ENCODE results near the gene PWP2. TPM values are rescaled to one million over a fixed set of nuclear protein-coding genes. Genes with fewer than 3 reads are reported as not detected.
"Not testable (repeated sequence)": the region's sequence is repeated elsewhere in the genome, so short reads cannot be mapped to it uniquely, and the experiment has no call there.

The PWP2 gene
- total RNA-seq, 2 donors from 2014 or later, result 38.6 to 51.6 TPM

DNA sequence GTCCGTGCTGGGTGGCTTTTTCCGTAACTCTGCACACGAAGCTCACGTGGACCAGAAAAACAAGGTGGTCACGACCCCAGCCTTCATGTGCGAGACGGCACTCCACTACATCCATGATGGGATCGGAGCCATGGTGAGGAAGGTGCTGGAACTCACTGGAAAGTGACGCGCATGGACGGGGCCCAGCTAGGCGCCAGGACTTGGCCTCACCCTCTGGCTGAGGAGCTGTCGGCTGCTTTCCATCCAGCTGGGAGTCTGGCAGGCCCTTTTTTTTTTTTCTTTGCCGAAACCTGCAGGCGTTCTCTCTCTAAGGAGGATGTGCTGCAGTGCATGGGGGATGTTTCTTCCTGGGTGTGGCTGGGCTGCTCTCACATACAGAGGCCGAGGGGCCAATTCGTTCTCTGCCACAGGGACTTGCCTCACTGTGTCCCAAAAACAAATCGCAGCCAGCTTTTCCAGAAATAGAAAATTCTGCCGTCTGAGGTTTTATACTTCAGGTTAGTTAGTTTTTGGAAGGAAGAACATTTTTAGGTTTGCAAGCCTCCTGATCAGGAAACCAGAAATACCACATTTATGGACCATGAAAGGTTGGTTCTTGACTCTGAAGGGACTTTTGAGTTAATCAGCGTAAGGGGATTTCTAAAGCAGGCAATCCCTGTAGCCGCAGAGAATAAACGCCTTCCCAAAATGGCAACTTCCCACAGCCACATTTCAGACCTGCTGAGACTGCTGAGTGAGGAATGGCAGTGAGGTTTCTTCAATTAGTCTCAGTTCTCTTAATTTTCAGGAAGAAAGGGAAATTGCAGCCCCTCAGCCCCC lies 37.8 kb downstream of the PWP2 start:
- H3K36me3 Mint-ChIP-seq; DNase-seq (ENCODE audit: low spot score in 2 of 2); H3K9me3 Mint-ChIP-seq; H3K27ac Mint-ChIP-seq: not testable (repeated sequence)
- ATAC-seq, result peak; percentile 49 to 51

DNA sequence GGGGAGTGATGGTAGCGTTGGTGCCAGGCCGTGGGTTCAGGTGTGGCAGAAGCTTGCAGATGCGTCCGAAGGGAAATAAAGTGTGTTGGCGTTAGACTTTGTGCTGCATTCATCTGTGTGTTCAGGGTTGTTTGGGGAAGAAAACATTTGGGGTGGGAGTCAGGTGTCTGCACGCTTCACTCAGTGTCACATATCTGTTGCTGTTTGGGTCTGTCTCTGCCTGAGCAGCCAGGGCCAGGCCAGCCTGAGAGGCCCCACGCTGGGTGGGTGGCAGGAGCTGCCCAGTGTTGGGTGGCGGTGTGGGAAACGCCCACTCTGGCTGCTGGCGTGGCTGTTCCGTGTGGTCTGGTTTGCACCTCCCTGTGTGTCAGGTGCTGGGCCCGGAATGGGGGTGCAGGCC lies 38.4 kb downstream of the PWP2 start:
- not testable (repeated sequence) for H3K36me3 Mint-ChIP-seq; H3K27ac Mint-ChIP-seq; H3K9me3 Mint-ChIP-seq; DNase-seq (ENCODE audit: low spot score in 2 of 2)
- ATAC-seq, result peak in 1 of 2 donors; percentile 21

DNA sequence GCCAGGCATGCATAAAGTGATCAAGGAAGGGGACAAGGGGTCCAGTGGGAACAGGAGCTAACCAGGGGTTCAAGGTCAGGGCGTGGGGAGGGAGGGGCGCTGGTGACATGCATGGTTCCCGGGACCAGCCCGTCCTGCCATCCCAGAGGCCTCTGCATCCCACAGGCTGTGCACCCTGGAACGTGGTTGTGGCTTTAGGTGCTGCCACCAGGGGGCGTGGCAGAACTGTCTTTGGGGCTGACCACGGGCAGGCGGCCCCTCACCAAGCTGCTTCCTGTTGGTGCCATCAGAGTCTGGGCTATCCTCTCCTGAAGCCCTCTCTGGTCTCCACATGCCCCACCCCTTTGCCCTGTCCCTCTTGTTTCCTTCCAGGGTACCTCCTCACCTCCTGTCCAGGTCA lies 39.9 kb downstream of the PWP2 start:
- peak; percentile 27 to 33 for ATAC-seq

GRCh38 chr21:44150255-44150654 lies 43.1 kb downstream of the PWP2 start:
- DNase-seq (ENCODE audit: low spot score in 2 of 2); ATAC-seq; H3K9me3 Mint-ChIP-seq; H3K27ac Mint-ChIP-seq; H3K36me3 Mint-ChIP-seq: not testable (repeated sequence)

More for the DNA sequence above, 39.9 kb downstream of the PWP2 start:
- not testable (repeated sequence) for H3K9me3 Mint-ChIP-seq; DNase-seq (ENCODE audit: low spot score in 2 of 2); H3K27ac Mint-ChIP-seq; H3K36me3 Mint-ChIP-seq

- not testable (repeated sequence) for H3K9me3 Mint-ChIP-seq; H3K36me3 Mint-ChIP-seq; DNase-seq (ENCODE audit: low spot score in 2 of 2); H3K27ac Mint-ChIP-seq
- peak; percentile 8 to 70 for ATAC-seq
Measured at GRCh38 chr21:44153214-44153888, 46.2 kb downstream of the PWP2 start.

GRCh38 chr21:44153889-44154228 lies 46.7 kb downstream of the PWP2 start:
- DNase-seq (ENCODE audit: low spot score in 2 of 2) (peak; percentile 53 to 75), ATAC-seq (peak; percentile 69 to 70)
- H3K36me3 Mint-ChIP-seq, H3K9me3 Mint-ChIP-seq, H3K27ac Mint-ChIP-seq: not testable (repeated sequence)

DNA sequence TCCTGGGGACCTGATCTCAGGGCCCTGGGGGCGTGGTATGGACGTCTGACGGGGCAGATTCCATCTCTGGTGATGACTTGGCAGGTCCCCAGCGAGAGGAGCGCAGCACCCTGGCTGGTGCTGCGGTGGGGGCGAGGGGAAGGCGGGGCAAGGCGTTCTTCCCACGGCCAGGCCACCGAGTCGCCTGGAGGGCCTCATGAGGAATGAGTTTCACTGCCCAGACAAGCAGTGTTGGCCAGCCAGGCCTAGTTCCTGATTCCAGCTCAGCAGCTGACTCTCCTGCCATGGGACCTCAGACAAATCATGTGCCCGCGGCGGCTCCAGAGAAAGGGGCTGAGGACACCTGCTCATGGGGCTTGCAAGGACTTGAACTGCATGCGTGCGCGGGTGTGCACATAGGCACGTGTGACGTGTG lies 47.6 kb downstream of the PWP2 start:
- not testable (repeated sequence) for ATAC-seq; H3K27ac Mint-ChIP-seq; DNase-seq (ENCODE audit: low spot score in 2 of 2); H3K9me3 Mint-ChIP-seq; H3K36me3 Mint-ChIP-seq

DNA sequence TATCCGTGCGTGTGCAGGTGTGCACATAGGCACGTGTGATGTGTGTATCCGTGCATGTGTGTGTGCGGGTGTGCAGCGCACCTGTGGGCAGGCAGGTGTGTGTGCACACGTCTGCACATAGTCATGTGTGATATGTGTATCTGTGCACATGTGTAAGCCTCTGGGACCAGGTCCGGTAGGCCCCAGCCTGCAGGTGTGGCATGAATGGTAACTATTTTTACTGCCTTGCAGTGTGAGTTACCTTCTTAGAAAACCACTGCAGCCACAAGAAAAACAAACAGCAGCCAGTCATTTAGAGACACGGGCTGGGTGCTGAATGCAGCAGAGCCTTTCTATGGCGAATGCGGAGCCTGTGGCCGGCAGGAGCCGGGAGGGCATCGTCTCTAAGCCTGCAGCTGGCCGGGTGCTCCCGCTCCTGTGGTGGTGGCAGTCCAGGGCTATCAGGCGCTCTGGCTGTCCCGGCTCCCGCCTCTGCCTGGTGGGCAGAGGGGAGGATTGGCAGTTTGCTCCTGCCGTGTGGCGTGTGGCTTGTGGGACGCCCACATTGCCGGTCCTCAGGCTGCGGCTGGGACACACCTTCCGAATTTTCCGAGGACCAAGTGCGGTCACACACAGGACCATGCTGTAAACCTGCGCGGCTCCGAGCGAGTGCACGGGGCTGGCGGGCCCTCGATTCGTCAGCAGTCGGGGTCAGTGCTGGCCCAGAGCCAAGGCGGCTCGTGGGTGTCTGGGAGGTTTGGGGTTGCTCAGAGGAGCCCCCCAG lies 48.2 kb downstream of the PWP2 start:
- ATAC-seq, result peak; percentile 30 to 59
- H3K9me3 Mint-ChIP-seq, H3K36me3 Mint-ChIP-seq, H3K27ac Mint-ChIP-seq: not testable (repeated sequence)
- peak; percentile 46 to 71 for DNase-seq (ENCODE audit: low spot score in 2 of 2)

- H3K36me3 Mint-ChIP-seq; DNase-seq (ENCODE audit: low spot score in 2 of 2); H3K27ac Mint-ChIP-seq; ATAC-seq; H3K9me3 Mint-ChIP-seq: not testable (repeated sequence)
Measured at GRCh38 chr21:44155994-44156380, 48.8 kb downstream of the PWP2 start.

DNA sequence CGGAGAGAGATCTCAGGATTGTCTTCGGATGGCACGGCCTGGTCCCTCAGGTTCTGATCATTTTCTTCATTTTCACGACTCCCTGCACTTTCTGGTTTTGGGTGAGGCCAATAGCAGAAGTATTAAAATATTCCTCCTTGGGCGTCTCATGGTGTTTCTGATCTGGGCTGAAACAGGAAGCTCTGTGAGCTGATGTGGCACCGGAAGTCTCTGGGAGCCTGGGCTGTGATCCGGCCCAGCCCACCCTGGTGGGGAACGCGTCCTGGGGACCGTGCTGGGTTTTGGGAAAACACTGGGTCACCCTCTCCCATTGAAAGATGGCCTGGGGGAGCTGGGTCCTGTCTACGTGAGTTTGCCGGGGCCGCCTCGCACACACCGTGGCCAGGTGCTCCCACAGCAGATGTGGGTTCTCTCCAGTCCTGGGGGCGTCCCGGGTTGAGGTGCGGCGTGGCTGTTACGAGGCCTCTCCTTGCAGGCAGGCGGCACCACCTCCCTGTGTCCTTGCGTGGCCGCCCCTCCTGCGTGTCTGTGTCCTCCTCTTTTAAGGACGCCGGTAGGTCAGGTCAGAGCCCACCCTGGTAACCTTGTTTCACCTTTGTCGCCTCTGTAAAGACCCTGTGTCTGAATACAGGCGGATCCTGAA lies 50.4 kb downstream of the PWP2 start:
- not testable (repeated sequence) for H3K9me3 Mint-ChIP-seq, H3K36me3 Mint-ChIP-seq
- H3K27ac Mint-ChIP-seq, result peak overlapping the region; percentile 91 to 94
- ATAC-seq (peak in 1 of 2 donors; percentile 21), DNase-seq (ENCODE audit: low spot score in 2 of 2) (peak in 1 of 2 donors; percentile 55)

DNA sequence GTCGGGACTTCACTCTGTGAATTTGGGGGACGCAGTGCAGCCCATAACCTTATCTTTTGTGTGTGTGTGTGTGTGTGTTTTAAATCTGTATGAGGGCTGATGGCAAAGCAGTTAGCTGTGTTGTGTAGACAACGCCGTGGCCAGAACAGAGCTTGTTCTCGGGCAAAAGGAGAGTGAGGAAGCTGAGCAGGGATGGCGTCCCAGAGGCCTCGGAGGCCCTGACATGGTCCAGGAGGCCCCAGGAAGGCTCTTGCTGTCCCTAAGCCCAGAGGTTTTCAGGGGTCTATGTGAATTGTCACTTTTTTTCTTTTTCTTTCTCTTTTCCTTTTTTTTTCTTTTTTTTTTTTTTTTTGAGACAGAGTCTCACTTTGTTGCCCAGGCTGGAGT lies 50.9 kb downstream of the PWP2 start:
- H3K27ac Mint-ChIP-seq, result peak overlapping the region in 1 of 2 donors; percentile 91
- ATAC-seq; DNase-seq (ENCODE audit: low spot score in 2 of 2); H3K9me3 Mint-ChIP-seq; H3K36me3 Mint-ChIP-seq: not testable (repeated sequence)

DNA sequence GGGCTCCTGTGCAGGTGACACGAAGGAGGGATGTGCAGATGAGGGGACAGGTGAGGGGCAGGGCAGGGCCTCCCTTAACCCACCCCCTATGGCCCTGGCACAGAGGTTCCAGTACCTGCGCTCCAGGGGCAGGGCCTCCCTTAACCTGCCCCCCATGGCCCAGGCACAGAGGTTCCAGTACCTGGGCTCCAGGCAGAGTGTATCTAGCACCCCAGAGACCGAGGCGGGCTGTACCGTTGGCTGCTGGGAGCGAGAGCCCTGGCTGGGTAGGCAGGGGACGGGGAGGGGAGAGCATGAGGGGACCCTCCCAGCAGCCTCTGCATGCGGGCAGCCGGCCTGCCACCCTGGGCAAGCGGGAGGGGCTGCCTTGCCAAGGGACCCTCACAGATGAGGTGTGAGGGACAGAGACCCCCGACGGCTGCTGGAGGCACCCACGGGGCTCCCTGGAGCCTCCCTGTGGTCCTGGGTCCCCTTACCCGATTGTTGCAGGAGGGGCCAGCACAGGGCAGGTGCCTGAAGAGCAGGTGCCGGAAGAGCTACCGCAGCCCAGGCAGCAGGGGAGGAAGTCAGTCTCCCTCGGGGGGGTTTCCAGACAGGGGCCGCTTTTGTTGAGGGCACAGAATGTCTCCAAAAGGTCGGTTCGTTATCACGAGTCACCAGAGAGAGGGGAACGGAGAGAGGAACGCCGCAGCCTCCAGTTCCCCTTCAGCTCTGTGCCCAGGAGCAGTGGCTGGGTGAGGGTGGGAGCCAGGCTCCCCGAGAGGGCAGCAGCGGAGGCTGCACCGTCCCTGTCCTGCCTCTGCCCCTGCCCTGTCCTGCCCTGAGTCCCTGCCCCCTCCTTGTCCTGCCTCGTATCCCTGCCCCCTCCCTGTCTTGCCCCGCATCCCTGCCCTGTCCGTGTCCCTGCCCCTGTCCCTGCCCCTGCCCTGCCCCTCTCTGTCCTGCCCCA lies 52.4 kb downstream of the PWP2 start:
- ATAC-seq (peak; percentile 27 to 49), DNase-seq (ENCODE audit: low spot score in 2 of 2) (peak in 1 of 2 donors; percentile 52)
- not testable (repeated sequence) for H3K9me3 Mint-ChIP-seq, H3K27ac Mint-ChIP-seq, H3K36me3 Mint-ChIP-seq

GRCh38 chr21:44160298-44160672 lies 53.1 kb downstream of the PWP2 start:
- not testable (repeated sequence) for H3K9me3 Mint-ChIP-seq; H3K27ac Mint-ChIP-seq; ATAC-seq; H3K36me3 Mint-ChIP-seq; DNase-seq (ENCODE audit: low spot score in 2 of 2)

- H3K27ac Mint-ChIP-seq, H3K36me3 Mint-ChIP-seq: not testable (repeated sequence)
Measured at GRCh38 chr21:44160821-44161220, 53.6 kb downstream of the PWP2 start.

GRCh38 chr21:44163167-44163653 lies 56.0 kb downstream of the PWP2 start:
- DNase-seq (ENCODE audit: low spot score in 2 of 2); H3K36me3 Mint-ChIP-seq; H3K9me3 Mint-ChIP-seq; ATAC-seq; H3K27ac Mint-ChIP-seq: not testable (repeated sequence)

More at GRCh38 chr21:44160821-44161220, 53.6 kb downstream of the PWP2 start:
- not testable (repeated sequence) for DNase-seq (ENCODE audit: low spot score in 2 of 2); ATAC-seq; H3K9me3 Mint-ChIP-seq

DNA sequence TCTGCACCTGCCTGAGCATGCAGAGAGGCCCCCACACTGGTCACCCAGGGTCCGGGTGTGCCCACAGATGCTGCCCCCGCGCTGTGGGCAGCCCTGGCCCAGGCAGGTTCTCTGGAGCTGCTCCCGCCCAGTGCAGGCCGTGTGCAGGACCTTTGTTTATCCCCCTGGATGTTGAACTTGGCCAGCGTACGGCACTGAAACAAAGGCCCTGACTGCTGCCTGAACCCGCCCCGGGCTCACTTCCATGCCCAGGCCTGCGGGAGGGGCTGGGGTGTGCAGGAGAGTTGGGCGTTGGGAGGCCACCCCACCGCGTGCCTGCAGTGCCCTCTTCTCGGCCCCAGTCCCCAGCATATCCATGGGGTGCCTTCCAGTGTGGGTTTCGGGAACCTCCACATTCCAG lies 58.7 kb downstream of the PWP2 start:
- not testable (repeated sequence) for H3K9me3 Mint-ChIP-seq; DNase-seq (ENCODE audit: low spot score in 2 of 2); H3K36me3 Mint-ChIP-seq; ATAC-seq; H3K27ac Mint-ChIP-seq

Measured in activated naive CD4-positive, alpha-beta T cell treated with anti-CD3 and anti-CD28 coated beads, Interleukin-2, amount 50 U/mL, for 72 hours (primary cell).